Right atrium auricular region (tissue), 2 donors: ENCODE measurements around the gene KRTAP4-9. TPM values are rescaled to one million over a fixed set of nuclear protein-coding genes. Genes with fewer than 3 reads are reported as not detected.
"Not testable (repeated sequence)": the region's sequence is repeated elsewhere in the genome, so short reads cannot be mapped to it uniquely, and the experiment has no call there.

ENCODE experiments used
- DNase-seq: peaks from one replicate; pipeline ENCODE4 v3.0.0-alpha.2; 2019; ENCODE audit warnings: low spot score
- H3K27ac ChIP-seq, 2 donors: fragments of 200-600 bp; sonication (generic); 1 replicate in 1 of 2; 2 replicates in 1 of 2; pipeline ENCODE4 v1.5.1; 2016 to 2019
- H3K27me3 ChIP-seq, 2 donors: fragments of 200-600 bp; sonication (generic); one replicate each; pipeline versions ENCODE4 v1.5.1 to v1.6.0; 2017 to 2019
- H3K36me3 ChIP-seq: fragments of 200-600 bp; sonication (generic); one replicate; pipeline ENCODE4 v1.5.1; 2016
- H3K4me1 ChIP-seq, 2 donors: fragments of 200-600 bp; sonication (generic); one replicate each; pipeline versions ENCODE4 v1.5.1 to v1.6.0; 2017 to 2019
- H3K4me3 ChIP-seq, 2 donors: fragments of 200-600 bp; sonication (generic); 1 replicate in 1 of 2; 2 replicates in 1 of 2; pipeline ENCODE4 v1.5.1; 2017 to 2019; ENCODE audit warnings: mild to moderate bottlenecking in 1 of 2, moderate library complexity in 1 of 2
- H3K9me3 ChIP-seq, 2 donors: fragments of 200-600 bp; sonication (generic); one replicate each; pipeline ENCODE4 v1.5.1; 2019
- total RNA-seq, 2 donors: library from RNA; depleted of rRNA; stranded (reverse); fragments of >200 nt; gene quantifications; one replicate each; pipeline ENCODE4 v1.1.0, GENCODE V29; 2016
- TF ChIP-seq, protein P1 (sequence below), 2 donors: fragments of 200-600 bp; sonication (generic); IDR thresholded peaks; one replicate each; pipeline ENCODE4 v1.5.1; 2019; ENCODE audit warnings: antibody characterized with exemption in 2 of 2

The KRTAP4-9 gene
- total RNA-seq, 2 donors from 2014 or later, result not detected

DNA sequence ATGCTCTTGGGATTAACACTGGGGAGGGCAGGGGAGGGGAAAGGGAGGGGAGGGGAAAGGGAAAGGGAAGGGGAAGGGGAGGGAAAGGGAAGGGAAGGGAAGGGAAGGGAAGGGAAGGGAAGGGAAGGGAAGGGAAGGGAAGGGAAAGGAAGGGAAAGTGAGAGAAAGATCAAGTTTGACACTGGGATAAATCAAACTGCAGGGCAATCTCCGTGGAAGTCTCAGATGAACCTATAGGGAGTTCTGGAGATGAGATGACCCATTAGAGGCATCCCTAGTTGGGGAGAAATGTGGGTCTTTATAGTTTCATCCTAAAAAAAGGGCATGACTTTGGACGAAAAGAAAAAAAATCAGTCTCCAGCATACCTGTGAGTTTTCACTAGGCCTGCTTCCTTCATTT, 16.6 kb downstream of the KRTAP4-9 start:
- DNase-seq, result no peak
- no peaks in the 10 kb centered on the region for H3K27me3 ChIP-seq
- H3K27ac ChIP-seq, result no peak overlapping the region
- no peaks in the 10 kb centered on the region for H3K9me3 ChIP-seq
- H3K36me3 ChIP-seq, result no peaks in the 10 kb centered on the region
- TF ChIP-seq, protein P1, sequence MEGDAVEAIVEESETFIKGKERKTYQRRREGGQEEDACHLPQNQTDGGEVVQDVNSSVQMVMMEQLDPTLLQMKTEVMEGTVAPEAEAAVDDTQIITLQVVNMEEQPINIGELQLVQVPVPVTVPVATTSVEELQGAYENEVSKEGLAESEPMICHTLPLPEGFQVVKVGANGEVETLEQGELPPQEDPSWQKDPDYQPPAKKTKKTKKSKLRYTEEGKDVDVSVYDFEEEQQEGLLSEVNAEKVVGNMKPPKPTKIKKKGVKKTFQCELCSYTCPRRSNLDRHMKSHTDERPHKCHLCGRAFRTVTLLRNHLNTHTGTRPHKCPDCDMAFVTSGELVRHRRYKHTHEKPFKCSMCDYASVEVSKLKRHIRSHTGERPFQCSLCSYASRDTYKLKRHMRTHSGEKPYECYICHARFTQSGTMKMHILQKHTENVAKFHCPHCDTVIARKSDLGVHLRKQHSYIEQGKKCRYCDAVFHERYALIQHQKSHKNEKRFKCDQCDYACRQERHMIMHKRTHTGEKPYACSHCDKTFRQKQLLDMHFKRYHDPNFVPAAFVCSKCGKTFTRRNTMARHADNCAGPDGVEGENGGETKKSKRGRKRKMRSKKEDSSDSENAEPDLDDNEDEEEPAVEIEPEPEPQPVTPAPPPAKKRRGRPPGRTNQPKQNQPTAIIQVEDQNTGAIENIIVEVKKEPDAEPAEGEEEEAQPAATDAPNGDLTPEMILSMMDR (IDR thresholded peaks at IDR 0.05), result no peak
- H3K4me1 ChIP-seq, result no peaks in the 10 kb centered on the region
- no peak overlapping the region for H3K4me3 ChIP-seq

GRCh38 chr17:41123292-41123990, 18.3 kb downstream of the KRTAP4-9 start:
- not testable (repeated sequence) for H3K9me3 ChIP-seq, H3K27me3 ChIP-seq, H3K4me3 ChIP-seq, H3K4me1 ChIP-seq, H3K36me3 ChIP-seq, DNase-seq, H3K27ac ChIP-seq

DNA sequence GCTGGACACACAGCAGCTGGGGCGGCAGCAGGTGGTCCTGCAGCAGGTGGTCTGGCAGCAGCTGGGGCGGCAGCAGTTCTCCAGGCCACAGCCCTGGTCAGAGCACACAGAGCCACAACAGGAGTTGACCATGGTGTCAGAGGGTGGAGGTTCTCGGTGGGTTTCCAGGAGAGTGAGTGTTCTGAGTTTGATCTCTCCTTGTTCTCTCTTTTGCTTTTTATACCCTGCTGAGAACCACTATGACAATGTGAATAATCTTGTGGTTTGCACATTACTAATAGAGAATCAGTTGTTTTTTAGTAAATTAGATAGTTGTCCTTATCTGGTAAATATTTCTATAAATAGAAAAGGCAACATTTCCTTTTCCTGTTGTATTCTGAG, 18.8 kb downstream of the KRTAP4-9 start, which contains the start of gene KRTAP4-12:
Gene KRTAP4-12, minus strand, starts transcription at position 192 of the 381 bp plus-strand sequence. Its CDS starts 60 bp downstream, at position 132.
- H3K4me3 ChIP-seq, H3K27ac ChIP-seq, DNase-seq, H3K27me3 ChIP-seq, H3K4me1 ChIP-seq, H3K9me3 ChIP-seq, H3K36me3 ChIP-seq: not testable (repeated sequence)

GRCh38 chr17:41125064-41125463, 19.9 kb downstream of the KRTAP4-9 start:
- DNase-seq, result no peak
- Histone ChIP-seq H3K36me3 (no peaks in the 10 kb centered on the region), H3K4me3 (no peak overlapping the region), H3K27ac (no peak overlapping the region), H3K9me3 (no peaks in the 10 kb centered on the region), H3K27me3 (no peaks in the 10 kb centered on the region), H3K4me1 (no peaks in the 10 kb centered on the region)
- TF ChIP-seq, protein P1 (IDR thresholded peaks at IDR 0.05), result no peak

DNA sequence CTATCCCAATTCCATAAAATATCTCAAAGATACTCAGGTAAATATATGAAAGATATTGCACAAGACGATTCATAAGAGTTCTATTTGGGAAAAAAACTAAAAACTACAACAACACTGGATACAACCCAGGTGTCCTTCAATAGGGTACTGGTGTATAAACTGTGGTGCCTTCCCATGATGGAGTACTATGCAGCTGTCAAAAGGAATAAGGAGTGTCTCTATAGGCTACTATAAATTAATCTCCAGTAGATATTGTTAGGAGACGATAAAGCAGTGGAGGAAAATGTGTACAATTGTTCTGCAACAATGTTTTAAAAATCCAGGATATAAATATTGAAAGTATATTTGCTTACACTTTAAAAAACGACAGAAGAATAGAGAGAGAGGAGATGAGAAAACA, 21.2 kb downstream of the KRTAP4-9 start:
- H3K9me3 ChIP-seq, result no peaks in the 10 kb centered on the region
- H3K27ac ChIP-seq, result no peak overlapping the region
- DNase-seq, result no peak
- TF ChIP-seq, protein P1 (IDR thresholded peaks at IDR 0.05), result no peak
- H3K4me3 ChIP-seq, result no peak overlapping the region
- no peaks in the 10 kb centered on the region for H3K4me1 ChIP-seq
- no peaks in the 10 kb centered on the region for H3K27me3 ChIP-seq
- no peaks in the 10 kb centered on the region for H3K36me3 ChIP-seq

DNA sequence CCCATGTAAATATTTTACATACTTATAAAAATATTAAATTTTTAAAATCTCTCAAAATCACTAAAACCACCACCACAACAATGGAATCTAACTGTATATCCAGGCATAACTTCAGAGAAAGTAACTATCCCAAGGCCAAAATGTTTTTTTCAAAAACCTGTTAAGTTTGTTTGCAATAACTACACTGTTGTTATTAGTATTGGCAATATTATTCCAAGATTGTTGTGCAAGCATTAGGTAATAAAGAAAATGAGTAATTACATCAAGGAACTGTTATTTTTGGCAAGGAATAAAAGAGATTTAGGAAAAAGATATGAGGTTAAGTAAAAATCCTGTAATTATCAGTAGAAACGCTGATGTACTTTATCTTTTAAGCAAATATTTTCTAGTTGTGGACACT, 22.2 kb downstream of the KRTAP4-9 start:
- Histone ChIP-seq H3K27me3 (no peaks in the 10 kb centered on the region), H3K4me1 (no peaks in the 10 kb centered on the region), H3K27ac (no peak overlapping the region), H3K9me3 (no peaks in the 10 kb centered on the region), H3K36me3 (no peaks in the 10 kb centered on the region), H3K4me3 (no peak overlapping the region)
- TF ChIP-seq, protein P1 (IDR thresholded peaks at IDR 0.05), result no peak
- no peak for DNase-seq

DNA sequence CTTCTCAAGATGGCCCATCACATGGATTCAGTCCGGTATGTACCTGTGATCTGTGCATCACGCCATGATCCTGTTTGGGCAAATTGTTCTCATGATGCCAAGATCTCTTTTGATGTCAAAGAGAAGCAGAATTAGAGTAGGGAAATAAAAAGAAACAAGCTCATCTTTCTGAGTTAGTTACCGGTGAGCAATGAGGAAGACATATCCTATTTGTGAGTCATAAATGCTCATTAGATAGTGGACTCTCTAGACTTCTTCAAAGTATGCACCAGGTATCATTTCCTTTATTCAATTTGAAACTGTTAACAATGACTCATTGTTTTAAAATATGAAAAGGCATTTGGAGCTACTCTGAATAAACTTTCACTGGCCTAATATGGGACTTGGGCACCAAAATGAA, 26.8 kb downstream of the KRTAP4-9 start:
- H3K4me3 ChIP-seq, result no peak overlapping the region
- TF ChIP-seq, protein P1 (IDR thresholded peaks at IDR 0.05), result no peak
- H3K27me3 ChIP-seq, result no peaks in the 10 kb centered on the region
- H3K36me3 ChIP-seq, result no peaks in the 10 kb centered on the region
- no peaks in the 10 kb centered on the region for H3K9me3 ChIP-seq
- DNase-seq, result no peak
- H3K27ac ChIP-seq, result no peak overlapping the region
- no peaks in the 10 kb centered on the region for H3K4me1 ChIP-seq
